GM15510 (cell line): ENCODE data around the gene MICALL2.

ENCODE experiments used
- POLR2A ChIP-seq: IDR thresholded peaks from 3 replicates; pipeline ENCODE4 v1.6.1; 2011; ENCODE audit warnings: borderline replicate concordance; ENCODE audit not compliant: insufficient read length; ENCODE audit errors: extremely low read depth

Gene MICALL2

DNA sequence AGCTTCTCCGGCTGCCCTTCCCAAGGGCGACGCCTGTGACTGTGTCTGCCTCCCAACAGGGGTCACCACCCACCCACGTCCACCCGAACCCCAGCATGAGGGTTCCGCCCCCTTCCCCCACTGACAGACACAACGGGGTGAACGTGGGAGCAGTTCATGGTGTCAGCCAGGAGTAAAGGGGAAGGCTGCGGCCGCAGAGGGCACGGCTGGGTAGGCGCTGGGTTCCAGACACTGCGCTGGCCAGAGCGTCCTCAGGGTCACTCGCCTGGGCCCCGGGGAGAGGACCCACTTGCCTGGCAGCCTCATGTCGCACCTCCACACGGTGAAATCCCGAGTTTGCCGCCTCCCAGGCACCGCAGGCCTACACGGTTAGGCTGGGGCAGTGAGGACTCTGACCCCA lies 23.8 kb upstream of the MICALL2 start:
- no peak for TF ChIP-seq POLR2A

GRCh38 chr7:1481300-1481699 lies 22.0 kb upstream of the MICALL2 start:
- no peak for TF ChIP-seq POLR2A

GRCh38 chr7:1480670-1481069 lies 21.4 kb upstream of the MICALL2 start:
- no peak for TF ChIP-seq POLR2A

DNA sequence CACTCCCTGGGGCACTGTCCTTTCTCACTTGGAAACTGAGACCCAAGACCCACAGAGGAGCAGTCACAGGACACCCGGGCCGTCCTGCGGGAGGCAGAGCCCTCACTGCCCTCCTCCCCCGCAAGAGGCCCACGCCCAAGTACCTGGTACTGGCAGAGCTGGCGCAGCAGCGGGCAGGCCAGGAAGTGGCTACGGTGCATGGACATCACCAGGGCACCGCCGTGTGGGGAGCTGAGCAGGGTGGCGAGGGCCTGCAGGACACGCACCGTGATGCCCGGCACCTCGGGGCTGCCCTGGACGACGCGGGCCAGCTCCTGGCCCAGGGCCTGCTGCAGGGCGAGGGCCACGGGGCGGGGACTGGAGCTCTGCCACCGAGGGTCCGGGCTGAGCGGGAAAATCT lies 20.0 kb upstream of the MICALL2 start:
- no peak for TF ChIP-seq POLR2A

DNA sequence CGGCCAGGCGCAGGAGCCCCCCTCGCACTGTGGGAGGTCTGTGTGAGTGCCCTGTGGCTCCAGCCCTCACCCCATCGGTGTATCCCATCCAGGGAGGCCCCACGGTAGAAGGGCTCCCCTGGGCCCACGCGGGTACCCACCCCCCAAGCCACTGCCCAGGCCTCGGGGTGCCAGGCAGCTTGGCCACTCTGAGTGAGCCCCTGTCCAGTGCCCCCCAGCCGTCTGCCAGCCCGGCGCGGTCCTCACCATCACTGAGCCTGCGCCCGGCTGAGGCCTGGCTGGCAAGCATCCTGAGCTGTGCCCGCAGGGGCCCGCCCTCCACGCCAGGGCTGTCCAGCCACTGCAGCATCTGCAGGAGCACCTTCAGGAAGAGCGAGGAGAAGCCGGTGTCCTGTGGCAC lies 19.2 kb upstream of the MICALL2 start:
- TF ChIP-seq POLR2A: no peak

GRCh38 chr7:1476859-1477258 lies 17.6 kb upstream of the MICALL2 start:
- TF ChIP-seq POLR2A: no peak

DNA sequence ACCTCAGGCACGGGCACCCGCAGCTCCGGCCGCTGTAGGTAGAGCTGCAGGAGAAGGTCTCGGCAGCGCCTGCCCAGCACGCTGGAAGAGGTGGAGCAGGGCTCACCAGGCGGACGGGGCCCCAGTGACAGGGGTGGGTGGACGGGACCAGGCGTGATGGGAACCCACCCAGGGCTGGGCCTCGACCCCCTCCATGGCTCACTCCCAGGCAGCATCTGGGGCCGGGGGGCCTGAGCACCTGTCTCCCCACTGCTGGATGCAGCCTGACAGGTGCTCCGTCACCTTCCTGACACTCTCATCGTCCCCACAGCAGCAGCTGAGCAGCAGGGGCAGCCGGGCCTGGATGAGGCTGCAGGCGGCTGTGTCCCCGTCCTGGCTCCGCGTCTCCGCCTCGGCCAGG lies 16.7 kb upstream of the MICALL2 start:
- TF ChIP-seq POLR2A: no peak

GRCh38 chr7:1475393-1475792 lies 16.1 kb upstream of the MICALL2 start:
- TF ChIP-seq POLR2A: no peak

- TF ChIP-seq POLR2A: no peak
Observed at GRCh38 chr7:1474736-1475135, 15.5 kb upstream of the MICALL2 start.

DNA sequence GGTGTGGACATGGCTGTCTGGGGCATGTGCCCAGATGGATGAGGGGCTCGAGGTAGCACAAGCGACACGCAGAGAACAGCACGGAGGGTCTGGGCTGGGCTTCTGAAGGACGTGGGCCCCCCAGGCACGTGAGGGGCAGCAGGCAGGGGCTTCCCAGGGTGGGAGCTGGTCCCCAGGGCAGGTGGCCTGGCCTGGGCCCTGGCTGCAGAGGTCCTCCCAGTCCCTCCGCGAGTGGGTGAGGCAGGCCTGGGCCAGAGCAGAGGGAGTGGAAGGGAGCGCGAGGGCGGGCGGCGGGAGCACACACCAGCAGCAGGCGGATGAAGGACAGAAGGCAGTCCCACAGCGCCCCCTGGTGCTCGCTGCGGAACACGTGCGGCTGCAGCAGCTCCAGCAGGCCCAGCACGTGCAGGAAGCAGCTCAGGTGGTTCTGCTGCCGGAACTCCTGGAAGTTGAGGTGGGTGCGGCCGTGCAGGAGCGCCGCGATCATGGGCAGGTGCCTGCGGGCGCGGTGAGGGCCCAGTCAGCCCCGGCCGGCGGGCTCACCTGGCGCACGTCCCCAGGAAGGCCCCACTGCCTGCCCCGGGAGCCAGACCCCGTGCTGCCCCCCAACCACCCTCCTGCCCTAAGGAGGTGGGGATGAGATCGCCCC lies 14.7 kb upstream of the MICALL2 start:
- no peak for TF ChIP-seq POLR2A

DNA sequence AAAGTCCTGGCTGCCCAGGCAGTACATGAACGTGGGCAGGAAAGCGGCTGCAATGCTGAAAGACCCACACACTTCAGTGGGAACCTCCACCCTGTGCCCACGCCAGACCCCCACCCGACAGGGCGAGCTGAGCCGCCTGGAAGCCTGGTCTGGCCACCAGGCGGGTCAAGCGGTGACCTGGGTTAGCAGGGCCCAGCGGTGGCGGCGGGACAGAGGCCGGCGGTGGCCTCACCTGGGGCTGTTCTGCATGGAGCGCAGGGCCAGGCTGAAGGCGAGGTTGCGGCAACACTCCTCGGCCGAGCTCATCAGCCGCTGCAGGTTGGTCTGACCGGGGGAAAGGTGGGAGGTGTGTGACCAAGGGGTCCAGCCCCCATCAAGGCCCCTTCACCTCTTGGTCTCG lies 11.6 kb upstream of the MICALL2 start:
- no peak for TF ChIP-seq POLR2A

DNA sequence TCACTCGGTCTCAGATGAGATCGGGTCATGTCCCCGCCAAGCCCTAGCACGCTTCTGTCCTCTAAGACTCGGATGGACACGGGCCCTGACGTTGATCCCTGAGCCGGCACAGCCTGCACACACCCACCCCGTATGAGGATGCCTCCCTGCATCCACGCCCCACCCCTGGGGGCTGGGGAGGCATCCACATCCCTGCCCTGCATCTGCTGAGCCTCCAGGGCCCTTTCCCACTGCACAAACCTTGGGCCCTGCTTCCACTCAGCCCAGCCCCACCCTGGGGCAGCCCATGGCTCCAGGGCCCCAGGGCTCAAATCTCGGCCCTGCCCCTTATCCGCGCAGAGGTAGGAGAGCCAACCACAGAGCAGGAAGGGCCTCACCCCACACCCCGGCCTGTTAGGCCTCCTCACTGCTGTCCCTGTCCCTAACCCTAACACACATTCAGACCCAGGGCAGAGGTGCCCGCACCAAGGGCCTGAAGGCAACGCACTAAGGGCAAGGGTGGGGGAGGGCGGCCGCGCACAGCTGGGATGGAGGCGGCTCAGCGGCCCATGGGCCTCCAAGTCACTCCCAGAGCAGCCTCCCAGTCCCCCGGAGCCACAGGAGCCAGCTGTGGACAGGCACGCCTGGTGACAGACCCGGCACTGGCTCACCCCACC lies 9.5 kb upstream of the MICALL2 start:
- no peak for TF ChIP-seq POLR2A

- TF ChIP-seq POLR2A: no peak
Observed at GRCh38 chr7:1468203-1468602, 8.9 kb upstream of the MICALL2 start.

DNA sequence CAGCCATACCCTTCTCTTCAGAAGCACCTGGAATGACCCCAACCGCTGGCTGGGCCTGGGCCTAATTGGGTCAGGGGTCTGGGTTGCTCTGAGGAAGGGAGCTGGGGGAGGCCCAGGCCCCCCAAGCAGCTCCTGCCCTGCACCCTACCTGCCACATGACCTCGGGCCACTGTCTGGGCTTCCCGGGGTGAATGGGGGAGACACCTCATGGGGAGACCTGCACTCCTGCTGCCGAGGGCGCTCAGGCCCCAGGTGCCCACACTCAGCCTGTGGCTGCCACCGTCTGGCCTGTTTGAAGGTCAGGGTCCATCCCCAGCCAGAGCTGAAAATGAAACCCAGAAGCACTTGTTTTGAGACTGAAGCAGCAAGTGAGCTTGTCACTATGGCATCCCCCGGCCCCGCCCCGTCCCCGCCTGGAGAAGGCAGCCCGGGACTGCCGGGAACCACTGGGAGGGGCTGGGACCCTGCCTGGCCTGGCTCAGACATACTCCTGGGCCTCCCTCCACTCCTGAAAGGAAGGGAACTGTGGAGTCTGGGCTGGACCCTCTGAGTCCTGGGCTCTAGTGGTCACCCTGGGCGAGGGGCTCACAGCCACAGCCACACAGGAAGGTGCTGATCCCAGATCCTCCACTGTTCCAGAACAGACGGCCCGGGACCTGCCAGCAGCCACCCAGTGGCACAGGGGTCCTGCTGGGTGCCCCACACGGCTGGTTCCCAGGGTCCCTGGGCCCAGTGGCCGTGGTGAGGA lies 7.4 kb upstream of the MICALL2 start:
- no peak for TF ChIP-seq POLR2A

DNA sequence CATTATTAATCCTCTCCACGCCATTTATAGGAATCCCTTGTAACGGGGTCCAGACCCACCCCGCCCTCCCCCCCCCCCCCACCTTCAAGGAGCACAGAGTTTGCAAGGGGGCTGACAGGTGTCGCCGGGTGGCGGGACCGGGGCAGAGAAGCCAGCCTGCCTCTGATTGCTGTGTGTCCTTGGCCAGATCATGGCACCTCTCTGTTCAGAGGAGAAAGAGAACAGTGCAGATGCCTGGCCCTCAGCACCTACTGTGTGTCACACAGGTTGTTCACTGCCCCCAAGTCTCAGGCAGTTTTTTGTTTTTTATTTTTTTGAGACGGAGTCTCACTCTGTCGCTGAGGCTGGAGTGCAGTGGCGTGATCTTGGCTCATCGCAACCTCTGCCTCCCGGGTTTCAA lies 5.4 kb upstream of the MICALL2 start:
- no peak for TF ChIP-seq POLR2A
